ENCODE results near the gene GNG7. TPM values are rescaled to one million over a fixed set of nuclear protein-coding genes. Genes with fewer than 3 reads are reported as not detected.

GNG7 gene
- total RNA-seq, 2 experiments from 2014 or later = 0.08 to 0.13 TPM

- Mint-ChIP-seq H3K36me3 (ENCODE audit: low read depth) (no peaks in the 10 kb centered on the region), H3K27me3 (ENCODE audit: low read depth) (peaks cover 25% of the 10 kb centered on the region), H3K4me1 (ENCODE audit: low read depth) (peaks cover 6% of the 10 kb centered on the region), H3K9me3 (ENCODE audit: insufficient read depth) (no peaks in the 10 kb centered on the region), H3K27ac (no peak overlapping the region), H3K4me3 (no peak overlapping the region)
- DNase-seq = no peak
- CTCF ChIA-PET = interaction anchor here (0.7 kb wide), 1 partner anchor 189 kb away, joined by 3 read pairs; no protein-coding TSS in a partner anchor
- no peak for ATAC-seq
- POLR2A ChIA-PET = no interaction called here
Observed at GRCh38 chr19:2724148-2724557, 21.7 kb upstream of the GNG7 start.

GRCh38 chr19:2723747-2724146 lies 21.3 kb upstream of the GNG7 start:
- ChIA-PET POLR2A (no interaction called here), CTCF (no interaction called here)
- H3K4me3 Mint-ChIP-seq = no peak overlapping the region
- peaks cover 6% of the 10 kb centered on the region for H3K4me1 Mint-ChIP-seq (ENCODE audit: low read depth)
- H3K27me3 Mint-ChIP-seq (ENCODE audit: low read depth) = peaks cover 25% of the 10 kb centered on the region
- H3K36me3 Mint-ChIP-seq (ENCODE audit: low read depth) = no peaks in the 10 kb centered on the region
- no peaks in the 10 kb centered on the region for H3K9me3 Mint-ChIP-seq (ENCODE audit: insufficient read depth)
- DNase-seq = no peak
- no peak for ATAC-seq
- no peak overlapping the region for H3K27ac Mint-ChIP-seq

- ChIA-PET CTCF (interaction anchor here (1.4 kb wide), 1 partner anchor 75 kb away, joined by 4 read pairs; no protein-coding TSS in a partner anchor), POLR2A (no interaction called here)
- Mint-ChIP-seq H3K4me1 (ENCODE audit: low read depth) (peaks cover 6% of the 10 kb centered on the region), H3K27me3 (ENCODE audit: low read depth) (peaks cover 25% of the 10 kb centered on the region), H3K4me3 (no peak overlapping the region), H3K9me3 (ENCODE audit: insufficient read depth) (no peaks in the 10 kb centered on the region), H3K36me3 (ENCODE audit: low read depth) (no peaks in the 10 kb centered on the region), H3K27ac (no peak overlapping the region)
- no peak for DNase-seq
- ATAC-seq = no peak
Observed at GRCh38 chr19:2723345-2723715, 20.8 kb upstream of the GNG7 start.

- Mint-ChIP-seq H3K27ac (no peak overlapping the region), H3K4me3 (no peak overlapping the region), H3K9me3 (ENCODE audit: insufficient read depth) (no peaks in the 10 kb centered on the region), H3K4me1 (ENCODE audit: low read depth) (peaks cover 6% of the 10 kb centered on the region), H3K27me3 (ENCODE audit: low read depth) (peaks cover 25% of the 10 kb centered on the region), H3K36me3 (ENCODE audit: low read depth) (no peaks in the 10 kb centered on the region)
- DNase-seq (no peak), ATAC-seq (no peak)
- POLR2A ChIA-PET = no interaction called here
- CTCF ChIA-PET = interaction anchor here (0.8 to 1.4 kb wide), 2 partner anchors 15 to 74 kb away, joined by 3 to 4 read pairs; no protein-coding TSS in a partner anchor
Observed at GRCh38 chr19:2722541-2723344, 20.2 kb upstream of the GNG7 start.

- CTCF ChIA-PET = interaction anchor here (0.8 to 1.4 kb wide), 2 partner anchors 14 to 73 kb away, joined by 3 to 4 read pairs; no protein-coding TSS in a partner anchor
- H3K27ac Mint-ChIP-seq = no peak overlapping the region
- DNase-seq = no peak
- H3K4me3 Mint-ChIP-seq = no peak overlapping the region
- H3K4me1 Mint-ChIP-seq (ENCODE audit: low read depth) = peaks cover 2% of the 10 kb centered on the region
- ATAC-seq = no peak
- H3K36me3 Mint-ChIP-seq (ENCODE audit: low read depth) = no peaks in the 10 kb centered on the region
- H3K9me3 Mint-ChIP-seq (ENCODE audit: insufficient read depth) = no peaks in the 10 kb centered on the region
- POLR2A ChIA-PET = no interaction called here
- H3K27me3 Mint-ChIP-seq (ENCODE audit: low read depth) = peaks cover 23% of the 10 kb centered on the region
Observed at GRCh38 chr19:2721570-2722540, 19.4 kb upstream of the GNG7 start.

- H3K36me3 Mint-ChIP-seq (ENCODE audit: low read depth) = no peaks in the 10 kb centered on the region
- no peaks in the 10 kb centered on the region for H3K4me1 Mint-ChIP-seq (ENCODE audit: low read depth)
- H3K4me3 Mint-ChIP-seq = no peak within 1 kb of the TSS
- DNase-seq = no peak
- CTCF ChIA-PET = no interaction called here
- no peak for ATAC-seq
- H3K9me3 Mint-ChIP-seq (ENCODE audit: insufficient read depth) = no peaks in the 10 kb centered on the region
- peaks cover 19% of the 10 kb centered on the region for H3K27me3 Mint-ChIP-seq (ENCODE audit: low read depth)
- POLR2A ChIA-PET = no interaction called here
- no peak within 1 kb of the TSS for H3K27ac Mint-ChIP-seq
Observed at GRCh38 chr19:2720777-2721569, 18.5 kb upstream of the GNG7 start, which contains the start of gene DIRAS1. TSS of gene DIRAS1 (minus strand) at chr19:2721372. CDS start at chr19:2717806, 3,566 bp downstream.

GRCh38 chr19:2719920-2720776 lies 17.7 kb upstream of the GNG7 start:
- CTCF ChIA-PET = no interaction called here
- POLR2A ChIA-PET = no interaction called here
- DNase-seq = no peak
- H3K9me3 Mint-ChIP-seq (ENCODE audit: insufficient read depth) = peaks cover 5% of the 10 kb centered on the region
- H3K4me1 Mint-ChIP-seq (ENCODE audit: low read depth) = no peaks in the 10 kb centered on the region
- H3K27me3 Mint-ChIP-seq (ENCODE audit: low read depth) = peaks cover 19% of the 10 kb centered on the region
- no peak for ATAC-seq
- H3K4me3 Mint-ChIP-seq = no peak overlapping the region
- peaks cover 3% of the 10 kb centered on the region for H3K36me3 Mint-ChIP-seq (ENCODE audit: low read depth)
- no peak overlapping the region for H3K27ac Mint-ChIP-seq

GRCh38 chr19:2719232-2719735 lies 16.8 kb upstream of the GNG7 start:
- ChIA-PET POLR2A (no interaction called here), CTCF (no interaction called here)
- no peak overlapping the region for H3K27ac Mint-ChIP-seq
- H3K4me1 Mint-ChIP-seq (ENCODE audit: low read depth) = no peaks in the 10 kb centered on the region
- H3K27me3 Mint-ChIP-seq (ENCODE audit: low read depth) = peaks cover 19% of the 10 kb centered on the region
- peaks cover 3% of the 10 kb centered on the region for H3K36me3 Mint-ChIP-seq (ENCODE audit: low read depth)
- DNase-seq (no peak), ATAC-seq (no peak)
- peaks cover 8% of the 10 kb centered on the region for H3K9me3 Mint-ChIP-seq (ENCODE audit: insufficient read depth)
- H3K4me3 Mint-ChIP-seq = no peak overlapping the region

- H3K27ac Mint-ChIP-seq = no peak overlapping the region
- POLR2A ChIA-PET = no interaction called here
- H3K36me3 Mint-ChIP-seq (ENCODE audit: low read depth) = peaks cover 3% of the 10 kb centered on the region
- DNase-seq = no peak
- peaks cover 8% of the 10 kb centered on the region for H3K9me3 Mint-ChIP-seq (ENCODE audit: insufficient read depth)
- H3K27me3 Mint-ChIP-seq (ENCODE audit: low read depth) = peaks cover 19% of the 10 kb centered on the region
- CTCF ChIA-PET = no interaction called here
- ATAC-seq = no peak
- H3K4me1 Mint-ChIP-seq (ENCODE audit: low read depth) = no peaks in the 10 kb centered on the region
- H3K4me3 Mint-ChIP-seq = no peak overlapping the region
Observed at GRCh38 chr19:2717638-2718541, 15.4 kb upstream of the GNG7 start.
